ENCODE measurements around the gene ADGRG2.

DNA sequence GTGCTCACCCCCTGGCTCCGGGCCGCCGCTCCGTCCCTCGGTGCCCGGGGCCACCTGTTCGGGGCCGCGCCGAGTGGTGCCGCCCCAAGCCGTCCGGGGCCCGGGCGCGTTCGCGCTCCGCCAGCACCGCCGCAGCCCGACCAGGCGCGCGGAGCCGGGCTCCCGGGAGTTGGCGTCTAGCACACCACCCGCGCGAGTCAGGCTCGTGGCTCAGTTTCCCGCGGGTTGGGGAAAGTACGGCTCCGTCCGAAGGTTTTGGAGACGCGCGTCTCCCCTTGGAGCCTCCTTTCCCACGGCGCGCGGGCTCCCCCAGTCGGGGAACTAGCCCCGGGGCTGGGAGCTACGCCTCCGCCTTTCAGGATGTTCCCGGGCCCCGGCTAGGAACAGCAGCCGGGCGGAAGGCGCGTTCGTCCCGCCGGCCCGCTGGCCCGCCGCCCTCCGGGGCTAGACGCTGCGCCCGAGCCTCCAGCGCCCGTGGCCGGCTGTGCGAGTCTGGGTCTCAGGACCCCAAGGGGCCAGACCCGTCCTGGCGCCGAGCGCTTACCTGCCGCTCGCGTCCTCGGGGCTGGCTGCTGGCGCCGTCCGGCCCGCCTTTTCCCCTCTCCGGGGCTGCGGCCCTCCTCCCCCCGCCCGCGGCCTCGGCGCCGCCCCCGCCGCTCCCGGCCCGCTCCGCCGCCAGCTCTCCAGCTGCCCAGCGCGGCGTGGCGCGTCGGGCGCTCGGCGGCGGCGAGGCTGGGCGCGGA lies at the start of gene ADGRG2:
- TF ChIP-seq, protein P1, sequence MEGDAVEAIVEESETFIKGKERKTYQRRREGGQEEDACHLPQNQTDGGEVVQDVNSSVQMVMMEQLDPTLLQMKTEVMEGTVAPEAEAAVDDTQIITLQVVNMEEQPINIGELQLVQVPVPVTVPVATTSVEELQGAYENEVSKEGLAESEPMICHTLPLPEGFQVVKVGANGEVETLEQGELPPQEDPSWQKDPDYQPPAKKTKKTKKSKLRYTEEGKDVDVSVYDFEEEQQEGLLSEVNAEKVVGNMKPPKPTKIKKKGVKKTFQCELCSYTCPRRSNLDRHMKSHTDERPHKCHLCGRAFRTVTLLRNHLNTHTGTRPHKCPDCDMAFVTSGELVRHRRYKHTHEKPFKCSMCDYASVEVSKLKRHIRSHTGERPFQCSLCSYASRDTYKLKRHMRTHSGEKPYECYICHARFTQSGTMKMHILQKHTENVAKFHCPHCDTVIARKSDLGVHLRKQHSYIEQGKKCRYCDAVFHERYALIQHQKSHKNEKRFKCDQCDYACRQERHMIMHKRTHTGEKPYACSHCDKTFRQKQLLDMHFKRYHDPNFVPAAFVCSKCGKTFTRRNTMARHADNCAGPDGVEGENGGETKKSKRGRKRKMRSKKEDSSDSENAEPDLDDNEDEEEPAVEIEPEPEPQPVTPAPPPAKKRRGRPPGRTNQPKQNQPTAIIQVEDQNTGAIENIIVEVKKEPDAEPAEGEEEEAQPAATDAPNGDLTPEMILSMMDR (IDR thresholded peaks at IDR 0.05) = no peak
- no peak for TF ChIP-seq POLR2A (IDR thresholded peaks at IDR 0.05)

Data from Peyer's patch (tissue), 4 donors.